ENCODE results near the gene TRPC4AP. TPM values are rescaled to one million over a fixed set of nuclear protein-coding genes. Genes with fewer than 3 reads are reported as not detected.

The TRPC4AP gene
- total RNA-seq, 1 donor: 91.7 TPM

GRCh38 chr20:35010405-35011192, 82.0 kb downstream of the TRPC4AP start:
- H3K4me3 ChIP-seq (ENCODE audit: low read depth, low read length): no peak overlapping the region
- TF ChIP-seq, protein P1, sequence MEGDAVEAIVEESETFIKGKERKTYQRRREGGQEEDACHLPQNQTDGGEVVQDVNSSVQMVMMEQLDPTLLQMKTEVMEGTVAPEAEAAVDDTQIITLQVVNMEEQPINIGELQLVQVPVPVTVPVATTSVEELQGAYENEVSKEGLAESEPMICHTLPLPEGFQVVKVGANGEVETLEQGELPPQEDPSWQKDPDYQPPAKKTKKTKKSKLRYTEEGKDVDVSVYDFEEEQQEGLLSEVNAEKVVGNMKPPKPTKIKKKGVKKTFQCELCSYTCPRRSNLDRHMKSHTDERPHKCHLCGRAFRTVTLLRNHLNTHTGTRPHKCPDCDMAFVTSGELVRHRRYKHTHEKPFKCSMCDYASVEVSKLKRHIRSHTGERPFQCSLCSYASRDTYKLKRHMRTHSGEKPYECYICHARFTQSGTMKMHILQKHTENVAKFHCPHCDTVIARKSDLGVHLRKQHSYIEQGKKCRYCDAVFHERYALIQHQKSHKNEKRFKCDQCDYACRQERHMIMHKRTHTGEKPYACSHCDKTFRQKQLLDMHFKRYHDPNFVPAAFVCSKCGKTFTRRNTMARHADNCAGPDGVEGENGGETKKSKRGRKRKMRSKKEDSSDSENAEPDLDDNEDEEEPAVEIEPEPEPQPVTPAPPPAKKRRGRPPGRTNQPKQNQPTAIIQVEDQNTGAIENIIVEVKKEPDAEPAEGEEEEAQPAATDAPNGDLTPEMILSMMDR (IDR thresholded peaks at IDR 0.05; ENCODE audit: insufficient read depth, low read length): no peak
- DNase-seq (ENCODE audit: low read depth): no peak

DNA sequence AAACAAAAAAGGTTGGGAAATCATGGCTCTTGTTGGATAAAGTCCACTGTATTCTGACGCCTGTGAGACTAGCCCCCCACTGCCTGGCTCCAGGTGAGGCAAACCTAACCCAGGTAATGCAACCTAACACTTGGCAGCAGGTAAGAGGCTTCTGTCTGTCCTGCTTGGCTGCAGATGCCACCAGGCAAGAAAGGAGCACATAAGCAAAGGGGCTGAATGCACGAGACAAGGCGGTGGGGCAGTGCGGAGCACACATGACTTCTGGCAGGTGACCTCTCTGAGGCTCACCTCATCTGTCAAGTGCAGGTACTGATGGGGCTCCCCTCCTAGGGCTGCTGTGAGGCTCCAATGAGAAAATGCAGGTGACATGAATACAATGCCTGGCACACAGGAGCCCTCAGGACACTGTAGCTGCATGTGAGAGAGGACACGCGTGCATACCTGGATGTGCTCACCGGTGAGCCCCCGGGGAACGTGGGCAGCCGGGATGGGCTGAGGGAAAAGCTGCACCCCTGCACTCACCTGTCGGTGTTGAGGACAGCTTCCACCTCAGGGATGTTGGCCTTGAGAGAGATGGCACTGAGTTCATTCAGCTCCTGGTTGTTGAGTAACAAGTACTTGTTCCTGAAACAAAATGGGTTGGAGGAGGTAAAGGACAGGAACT, 82.8 kb downstream of the TRPC4AP start:
- TF ChIP-seq, protein P1 (IDR thresholded peaks at IDR 0.05; ENCODE audit: insufficient read depth, low read length): no peak
- no peak overlapping the region for H3K4me3 ChIP-seq (ENCODE audit: low read depth, low read length)
- DNase-seq (ENCODE audit: low read depth): no peak

- TF ChIP-seq, protein P1 (IDR thresholded peaks at IDR 0.05; ENCODE audit: insufficient read depth, low read length): no peak
- peak; percentile 76 for DNase-seq (ENCODE audit: low read depth)
- H3K4me3 ChIP-seq (ENCODE audit: low read depth, low read length): no peak overlapping the region
Measured at GRCh38 chr20:35008411-35009342, 83.9 kb downstream of the TRPC4AP start.

- TF ChIP-seq, protein P1 (IDR thresholded peaks at IDR 0.05; ENCODE audit: insufficient read depth, low read length): no peak
- no peak for DNase-seq (ENCODE audit: low read depth)
Measured at GRCh38 chr20:35007891-35008290, 84.7 kb downstream of the TRPC4AP start.

DNA sequence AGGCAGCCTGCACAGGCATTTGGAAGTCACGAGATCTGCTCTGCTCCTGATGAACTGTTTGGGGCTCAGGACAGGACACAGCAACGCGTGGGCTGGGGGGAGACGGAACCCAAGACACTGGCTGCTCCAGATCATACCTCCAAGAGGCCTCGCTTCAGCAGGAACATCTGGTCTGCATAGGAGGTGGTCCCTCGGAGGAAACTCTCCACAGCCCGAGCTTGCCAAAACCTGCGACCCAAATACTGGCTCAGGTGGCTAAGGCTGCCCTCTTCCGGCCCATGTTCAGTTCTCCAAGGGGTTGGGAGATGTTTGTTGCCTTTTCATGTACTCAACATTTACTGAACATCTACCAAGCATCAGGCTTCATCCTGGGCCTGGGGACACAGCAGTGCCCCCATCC, 85.2 kb downstream of the TRPC4AP start:
- DNase-seq (ENCODE audit: low read depth): no peak

More at GRCh38 chr20:35007891-35008290, 84.7 kb downstream of the TRPC4AP start:
- H3K4me3 ChIP-seq (ENCODE audit: low read depth, low read length): no peak overlapping the region

DNA sequence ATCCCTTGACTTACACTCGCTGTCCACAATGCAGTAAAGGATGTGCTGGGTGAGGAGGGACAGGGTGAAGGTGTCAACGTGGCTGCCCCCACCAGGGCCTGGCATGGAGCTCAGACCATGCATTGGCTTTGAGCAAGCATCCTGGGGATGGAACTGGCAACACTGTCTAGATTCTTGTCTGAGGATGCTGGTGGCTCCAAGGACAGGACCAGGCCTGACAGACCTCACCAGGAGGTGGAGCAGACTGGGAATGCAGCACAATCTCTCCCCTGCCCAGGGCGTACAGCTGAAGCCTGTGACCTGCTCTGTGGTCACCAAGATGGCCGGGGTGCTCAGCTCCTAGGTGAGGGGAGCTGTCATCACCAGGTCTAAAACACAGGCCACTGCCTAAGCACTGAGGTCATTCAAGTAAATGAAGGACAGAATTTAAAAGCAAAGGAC, 86.1 kb downstream of the TRPC4AP start:
- H3K4me3 ChIP-seq (ENCODE audit: low read depth, low read length): no peak overlapping the region
- no peak for DNase-seq (ENCODE audit: low read depth)
- TF ChIP-seq, protein P1 (IDR thresholded peaks at IDR 0.05; ENCODE audit: insufficient read depth, low read length): no peak

More for the DNA sequence above, 85.2 kb downstream of the TRPC4AP start:
- H3K4me3 ChIP-seq (ENCODE audit: low read depth, low read length): no peak overlapping the region
- TF ChIP-seq, protein P1 (IDR thresholded peaks at IDR 0.05; ENCODE audit: insufficient read depth, low read length): no peak

All from fibroblast of the aortic adventitia (primary cell).